Limb (tissue), 2 donors: ENCODE data around the gene TBC1D20.
"Not testable (repeated sequence)": the region's sequence is repeated elsewhere in the genome, so short reads cannot be mapped to it uniquely, and the experiment has no call there.

Source experiments
- DNase-seq, 2 donors: peaks; one replicate each; pipeline ENCODE4 v3.0.0-alpha.2; 2016; ENCODE audit errors: extremely low spot score in 2 of 2

Gene TBC1D20

DNA sequence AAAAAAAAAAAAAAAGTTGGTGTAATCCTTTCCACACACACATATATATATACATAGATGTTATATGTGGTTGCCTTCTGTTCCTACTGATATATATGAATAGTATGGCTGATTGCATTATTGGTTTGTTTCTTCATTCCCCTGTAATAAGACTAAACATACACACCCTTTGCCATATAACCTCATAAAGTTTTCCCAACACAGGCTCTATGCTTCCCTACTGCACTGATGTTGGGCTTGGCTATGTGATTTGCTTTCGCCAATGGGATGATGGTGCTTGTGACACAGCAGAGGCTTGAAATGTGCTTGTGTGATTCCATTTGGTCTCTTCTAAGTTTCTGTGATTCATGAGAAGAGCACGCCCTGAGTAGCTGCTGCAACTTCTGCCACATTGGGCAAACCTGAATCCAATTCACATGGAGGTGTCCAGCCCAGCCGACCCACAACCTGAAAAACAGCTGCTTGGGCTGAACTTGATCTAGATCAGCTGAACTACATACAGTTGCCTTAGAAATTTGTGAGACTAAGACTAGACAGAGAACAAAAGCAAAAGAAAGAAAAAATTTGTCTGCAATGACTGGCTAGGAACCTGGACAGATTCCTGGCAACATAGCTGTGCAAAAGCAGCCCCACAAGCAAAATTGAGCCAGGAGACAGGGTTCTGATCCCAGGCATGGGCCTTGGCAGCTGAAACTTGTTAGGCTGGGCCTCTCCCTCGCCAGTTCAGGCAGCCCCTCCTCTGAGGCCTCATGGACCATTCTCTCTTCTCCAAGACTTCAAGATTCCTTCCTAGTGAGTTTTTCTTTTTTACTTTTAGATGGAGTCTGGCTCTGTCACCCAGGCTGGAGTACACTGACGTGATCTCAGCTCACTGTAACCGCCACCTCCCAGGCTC lies 13.4 kb upstream of the TBC1D20 start:
- no peak for DNase-seq

DNA sequence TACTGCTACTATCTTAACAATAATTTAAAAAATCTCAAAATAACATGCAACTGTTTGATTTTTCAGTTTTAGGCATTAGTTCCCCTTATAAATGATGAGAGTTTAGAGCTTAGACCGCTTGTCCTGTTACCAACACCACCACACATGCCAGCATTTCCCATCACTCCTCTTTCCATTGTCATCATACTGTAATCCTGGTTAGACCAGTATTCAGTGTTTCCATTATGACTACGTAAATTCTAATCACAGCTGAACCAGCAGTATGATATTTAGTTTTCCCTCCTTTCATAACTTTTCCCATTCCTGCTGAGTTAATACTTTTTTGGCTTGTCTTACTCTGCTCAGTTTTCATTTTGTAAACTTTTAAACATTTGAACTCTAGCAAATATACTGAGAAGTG lies 12.2 kb upstream of the TBC1D20 start:
- no peak for DNase-seq

DNA sequence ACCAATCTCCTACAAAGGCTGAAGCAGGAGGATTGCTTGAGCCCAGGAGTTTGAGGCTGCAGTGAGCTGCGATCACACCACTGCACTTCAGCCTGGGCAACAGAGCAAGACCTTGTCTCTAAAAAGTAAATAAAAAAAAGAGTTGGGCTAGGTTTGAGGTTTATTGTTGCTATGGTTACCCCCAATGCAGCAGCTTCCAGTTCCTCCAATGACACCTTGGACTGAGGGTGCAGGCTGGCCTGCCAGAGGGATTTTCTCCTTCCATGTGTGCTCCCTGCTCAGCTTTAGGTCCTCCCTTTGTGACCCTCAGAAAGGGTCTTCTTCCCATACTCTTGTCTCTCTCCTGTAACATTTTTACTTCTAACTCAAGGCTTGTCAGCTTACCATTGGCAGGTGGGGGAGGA lies 10.6 kb upstream of the TBC1D20 start:
- no peak for DNase-seq

- DNase-seq: no peak
Measured at GRCh38 chr20:472137-472846, 10.0 kb upstream of the TBC1D20 start.

DNA sequence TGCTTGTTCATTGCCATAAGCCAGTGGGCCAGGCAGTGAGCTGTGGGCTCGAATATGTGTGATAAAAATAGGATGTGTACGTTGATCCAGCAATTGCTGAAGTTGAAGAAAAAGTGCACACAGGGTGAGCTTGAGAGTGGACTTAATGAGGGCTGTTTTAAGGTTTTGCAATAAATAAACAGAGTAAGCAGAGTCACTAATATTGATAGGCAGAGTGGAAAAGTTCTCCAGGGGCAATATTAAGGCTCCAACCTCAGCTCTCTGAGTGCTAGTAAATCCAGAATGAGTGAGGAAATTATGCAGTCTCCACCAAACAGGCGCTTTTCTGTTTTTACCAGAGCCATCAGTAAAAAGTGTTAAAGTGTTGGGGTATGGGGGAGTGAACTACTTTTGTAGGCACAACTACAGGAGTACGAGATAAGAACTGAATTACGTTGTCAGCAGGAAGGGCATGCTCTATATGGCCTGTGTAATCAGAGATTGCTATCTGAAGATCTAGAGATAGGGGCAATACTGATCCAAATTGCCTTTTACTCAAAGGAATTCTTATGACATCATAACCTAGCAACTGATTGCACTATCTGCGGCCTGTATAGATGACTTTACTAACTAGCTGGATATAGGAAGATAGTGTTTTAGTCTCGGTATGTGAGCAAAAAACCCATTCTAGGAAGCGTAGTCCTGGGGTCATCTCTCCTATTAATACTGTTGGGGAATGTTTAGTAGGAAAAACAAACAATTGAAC lies 7.6 kb upstream of the TBC1D20 start:
- DNase-seq: no peak

GRCh38 chr20:467755-468154 lies 5.4 kb upstream of the TBC1D20 start:
- DNase-seq: no peak

DNA sequence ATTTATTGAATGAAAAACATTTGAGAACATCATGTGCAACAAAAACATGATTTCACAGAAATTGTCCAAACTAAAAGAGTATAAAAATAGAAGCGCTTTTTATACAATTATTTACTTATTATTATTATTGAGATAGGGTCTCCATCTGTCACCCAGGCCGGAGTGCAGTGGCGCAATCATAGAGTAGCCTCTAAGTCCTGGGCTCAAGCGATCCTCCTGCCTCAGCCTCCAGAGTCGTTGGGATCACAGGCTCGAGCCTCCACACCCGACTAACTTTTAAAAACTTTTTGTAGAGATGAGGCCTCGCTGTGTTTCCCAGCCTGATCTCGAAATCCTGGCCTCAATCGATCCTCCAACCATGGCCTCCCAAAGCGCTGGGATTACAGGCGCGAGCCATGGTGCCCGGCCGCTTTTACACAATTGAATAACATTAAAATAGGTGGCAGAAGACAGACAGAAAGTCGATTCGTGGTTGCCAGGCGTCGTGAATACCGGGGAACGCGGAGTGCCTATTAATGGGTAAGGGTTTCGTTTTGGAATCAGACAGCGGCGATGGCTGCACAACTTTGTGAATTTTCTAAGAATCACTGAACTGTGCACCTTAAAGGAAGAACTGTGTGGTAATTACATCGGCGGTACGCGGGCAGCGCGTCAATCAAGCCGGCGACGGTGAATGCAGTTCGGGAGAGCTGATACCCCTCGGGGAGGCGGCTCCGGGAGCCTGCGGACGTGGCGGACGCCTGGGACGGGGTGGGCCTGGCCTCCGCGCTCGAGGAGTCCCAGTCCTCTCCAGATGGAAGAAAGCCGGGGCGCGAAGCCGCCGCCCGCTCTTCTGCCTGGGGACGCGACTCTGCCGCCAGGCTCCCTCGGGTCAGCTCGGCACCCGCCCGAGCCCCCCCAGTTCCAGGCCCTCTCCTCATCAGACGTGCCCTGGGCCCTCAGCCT lies 807 bp downstream of the TBC1D20 start:
- no peak for DNase-seq

DNA sequence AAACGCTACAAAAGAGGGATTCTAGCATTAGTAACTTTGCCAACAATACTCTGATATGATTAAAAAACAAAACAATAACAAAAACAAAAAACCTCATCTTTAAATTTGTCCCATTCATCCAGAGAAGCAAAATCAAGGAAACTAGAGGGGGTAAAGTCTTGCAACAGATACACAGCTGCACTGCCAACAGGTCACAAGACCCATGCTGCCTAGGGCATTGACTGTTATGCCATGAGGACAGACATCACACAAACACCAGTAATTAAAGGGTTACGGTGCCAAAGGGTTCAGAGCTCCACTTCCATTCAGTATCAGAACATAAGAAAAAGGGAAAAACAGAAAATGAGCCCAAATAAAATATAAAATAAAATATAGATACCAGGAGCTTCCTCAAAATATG lies 1.6 kb downstream of the TBC1D20 start:
- DNase-seq: no peak

DNA sequence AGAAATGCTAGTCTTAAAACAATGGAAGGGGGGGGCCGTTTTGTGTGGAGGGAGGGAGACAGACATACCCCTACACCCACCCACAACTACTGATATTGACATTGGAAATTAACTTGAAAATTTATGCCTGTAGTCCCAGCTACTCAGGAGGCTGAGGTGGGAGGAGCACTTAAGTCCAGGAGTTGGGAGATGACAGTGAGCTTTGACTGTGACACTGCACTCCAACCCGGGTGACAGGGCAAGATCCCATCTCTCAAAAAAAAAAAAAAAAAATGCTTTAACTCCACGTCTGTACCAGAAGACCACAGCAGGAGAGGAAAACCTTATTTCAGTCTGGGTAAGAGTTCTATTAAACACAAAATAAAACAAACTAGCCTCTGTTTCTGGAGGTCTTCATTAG lies 2.2 kb downstream of the TBC1D20 start:
- no peak for DNase-seq

- DNase-seq: no peak
Measured at GRCh38 chr20:458776-459175, 3.6 kb downstream of the TBC1D20 start.

DNA sequence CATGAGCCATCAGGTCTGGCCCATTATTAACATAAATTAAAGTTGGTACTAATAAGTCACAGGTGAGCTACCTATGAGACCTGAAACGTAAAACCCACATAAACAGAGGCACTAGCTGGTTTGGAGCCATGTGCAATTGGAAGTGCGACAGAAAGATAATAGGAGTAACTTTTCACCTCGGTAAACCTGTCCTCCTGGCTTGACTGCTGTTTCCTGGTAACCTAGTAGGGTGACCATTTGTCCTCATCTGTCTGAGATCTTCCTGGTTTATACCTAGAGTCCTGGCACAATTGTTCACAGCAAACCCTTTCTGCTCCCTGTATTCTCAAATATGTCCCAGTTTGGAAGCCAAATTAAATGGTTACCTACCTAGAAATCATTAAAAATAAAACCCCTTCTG lies 7.4 kb downstream of the TBC1D20 start:
- no peak for DNase-seq

GRCh38 chr20:452021-452420 lies 10.3 kb downstream of the TBC1D20 start:
- DNase-seq: not testable (repeated sequence)

GRCh38 chr20:445514-446336 lies 16.6 kb downstream of the TBC1D20 start:
- DNase-seq: no peak

DNA sequence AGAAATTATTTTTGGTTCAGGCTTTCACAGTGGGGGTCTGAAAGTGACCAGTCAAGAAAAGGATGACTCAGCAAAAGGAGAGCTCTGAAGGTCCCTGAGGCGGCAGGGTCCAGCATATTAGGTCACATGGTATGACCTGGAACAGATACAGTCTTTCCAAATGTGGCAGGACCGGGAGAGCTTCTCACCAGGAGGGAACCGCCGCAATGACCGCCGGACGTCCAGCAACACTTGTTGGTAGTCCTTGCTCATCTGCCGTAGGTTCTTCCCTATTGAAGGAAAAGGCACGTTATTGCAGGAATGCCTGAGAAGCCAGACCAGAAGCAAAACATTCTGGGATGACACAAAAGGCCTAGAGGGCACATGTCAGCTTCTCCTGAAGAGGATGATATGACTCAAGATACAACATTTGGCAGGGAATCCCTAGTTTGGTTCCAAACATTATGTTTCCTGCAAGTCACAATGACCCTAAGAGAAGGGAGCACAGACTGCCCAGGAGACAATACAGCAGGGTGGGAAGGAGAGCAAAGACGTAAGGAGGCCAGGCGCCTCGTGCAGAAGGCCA lies 17.4 kb downstream of the TBC1D20 start:
- DNase-seq: no peak

GRCh38 chr20:444117-444516 lies 18.2 kb downstream of the TBC1D20 start:
- no peak for DNase-seq

- DNase-seq: no peak
Measured at GRCh38 chr20:443223-443775, 19.0 kb downstream of the TBC1D20 start.

DNA sequence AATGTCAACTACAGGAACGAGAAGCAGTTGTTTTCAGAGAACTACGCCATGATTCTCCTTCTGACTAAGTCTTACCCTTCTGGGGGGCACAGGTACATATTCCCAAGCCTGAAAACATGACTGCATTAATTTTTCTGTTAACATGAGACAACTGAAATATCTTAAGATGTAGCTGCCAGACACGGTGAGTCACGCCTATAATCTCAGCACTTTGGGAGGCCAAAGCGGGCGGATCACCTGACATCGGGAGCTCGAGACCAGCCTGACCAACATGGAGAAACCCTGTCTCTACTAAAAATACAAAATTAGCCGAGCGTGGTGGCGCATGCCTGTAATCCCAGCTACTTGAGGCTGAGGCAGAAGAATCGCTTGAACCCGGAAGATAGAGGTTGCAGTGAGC lies 21.7 kb downstream of the TBC1D20 start:
- DNase-seq: no peak

- DNase-seq: no peak
Measured at GRCh38 chr20:440148-440547, 22.2 kb downstream of the TBC1D20 start.
